H1 (cell line): ENCODE data around the gene TSR3. TPM values are rescaled to one million over a fixed set of nuclear protein-coding genes. Genes with fewer than 3 reads are reported as not detected.

Source experiments
- CBX5 ChIP-seq: fragments of 300-800, 300-1000 bp; sonication (generic); IDR thresholded peaks from 2 replicates; pipeline ENCODE4 v1.7.1; 2016; ENCODE audit warnings: antibody characterized with exemption, low read length, low read depth
- CHD2 ChIP-seq: IDR thresholded peaks from 2 replicates; pipeline ENCODE4 v1.6.1; 2012; ENCODE audit warnings: low read length, improper control_type of control experiment
- EZH2 ChIP-seq: fragments of 200-600 bp; sonication (generic); IDR thresholded peaks from 2 replicates; pipeline ENCODE4 v1.7.1; 2012; ENCODE audit warnings: low read depth, mild to moderate bottlenecking, moderate library complexity, low read length, inconsistent platforms; ENCODE audit not compliant: severe bottlenecking
- KDM1A ChIP-seq: fragments of 200-600, 300-600 bp; sonication (generic); IDR thresholded peaks from 2 replicates; pipeline ENCODE4 v1.7.1; 2016; ENCODE audit warnings: mild to moderate bottlenecking, low read length, borderline replicate concordance
- MAFK ChIP-seq: IDR thresholded peaks from 2 replicates; pipeline ENCODE4 v1.6.1; 2012; ENCODE audit warnings: low read depth, mild to moderate bottlenecking, improper control_type of control experiment, low read length
- POU5F1 ChIP-seq: IDR thresholded peaks from 2 replicates; pipeline ENCODE4 v1.6.1; 2011; ENCODE audit warnings: low read depth, mild to moderate bottlenecking, low read length, moderate library complexity
- RXRA ChIP-seq: IDR thresholded peaks from 2 replicates; pipeline ENCODE4 v1.6.1; 2011; ENCODE audit warnings: low read depth, mild to moderate bottlenecking, low read length, moderate library complexity; ENCODE audit not compliant: insufficient read depth
- polyA plus RNA-seq, 7 experiments: library from polyadenylated mRNA; depleted of rRNA in 3 of 7; stranded (reverse) in 5 of 7; unstranded in 2 of 7; fragments of >200 nt in 5 of 7; fragments of 200-250 nt in 2 of 7; gene quantifications; 1 replicate in 5 of 7; 2 replicates in 1 of 7; 4 replicates in 1 of 7; pipeline versions ENCODE4 v1.2.1 to v1.2.3, GENCODE V29; 2011 to 2013; ENCODE audit warnings: missing spikeins in 2 of 7, mixed read lengths in 2 of 7
- total RNA-seq: library from RNA; stranded (reverse); fragmentation: NEBNext Ultra II Directional; extraction: Animal tissue kit (Norgen Biotek cat#: 25700); gene quantifications from 2 replicates; pipeline ENCODE4 v1.2.1, GENCODE V29; 2021
- TF ChIP-seq, protein P1 (sequence below): IDR thresholded peaks from 2 replicates; pipeline ENCODE4 v1.6.1; 2011; ENCODE audit warnings: low read length, improper control_type of control experiment

TSR3 gene
- total and polyA plus RNA-seq, 2 of the 8 experiments (the other 6 are each of a cell fraction or from before 2014, with no cell fraction given): 43.1 to 52.3 TPM

DNA sequence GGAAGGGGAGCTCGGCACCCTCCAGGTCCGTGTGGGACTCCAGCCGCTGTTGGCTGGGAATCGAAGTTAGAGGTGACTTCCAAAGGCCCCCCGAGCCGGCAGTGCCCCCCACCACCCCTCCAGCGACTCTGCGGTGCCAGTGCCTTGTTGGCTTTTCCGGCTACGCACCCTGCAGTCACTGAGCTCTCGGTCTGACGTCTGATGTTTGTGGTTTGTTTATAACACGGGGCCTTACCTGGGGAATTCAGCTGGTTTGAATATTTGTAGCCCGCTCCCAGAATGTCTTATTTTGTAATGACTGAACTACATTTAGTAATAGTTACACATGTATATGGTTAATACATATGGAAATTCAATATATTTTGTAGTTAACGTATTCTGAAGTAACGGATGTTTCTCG is 25.3 kb downstream of the TSR3 start (continued):
- TF ChIP-seq MAFK (no peak), CBX5 (no peak), KDM1A (no peak), RXRA (no peak), POU5F1 (no peak), CHD2 (no peak), EZH2 (no peak)
- TF ChIP-seq, protein P1, sequence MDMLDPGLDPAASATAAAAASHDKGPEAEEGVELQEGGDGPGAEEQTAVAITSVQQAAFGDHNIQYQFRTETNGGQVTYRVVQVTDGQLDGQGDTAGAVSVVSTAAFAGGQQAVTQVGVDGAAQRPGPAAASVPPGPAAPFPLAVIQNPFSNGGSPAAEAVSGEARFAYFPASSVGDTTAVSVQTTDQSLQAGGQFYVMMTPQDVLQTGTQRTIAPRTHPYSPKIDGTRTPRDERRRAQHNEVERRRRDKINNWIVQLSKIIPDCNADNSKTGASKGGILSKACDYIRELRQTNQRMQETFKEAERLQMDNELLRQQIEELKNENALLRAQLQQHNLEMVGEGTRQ: no peak
- TF ChIP-seq, all 59 proteins: peak for 0
